ENCODE measurements around the gene ZNF683.

Gene ZNF683

DNA sequence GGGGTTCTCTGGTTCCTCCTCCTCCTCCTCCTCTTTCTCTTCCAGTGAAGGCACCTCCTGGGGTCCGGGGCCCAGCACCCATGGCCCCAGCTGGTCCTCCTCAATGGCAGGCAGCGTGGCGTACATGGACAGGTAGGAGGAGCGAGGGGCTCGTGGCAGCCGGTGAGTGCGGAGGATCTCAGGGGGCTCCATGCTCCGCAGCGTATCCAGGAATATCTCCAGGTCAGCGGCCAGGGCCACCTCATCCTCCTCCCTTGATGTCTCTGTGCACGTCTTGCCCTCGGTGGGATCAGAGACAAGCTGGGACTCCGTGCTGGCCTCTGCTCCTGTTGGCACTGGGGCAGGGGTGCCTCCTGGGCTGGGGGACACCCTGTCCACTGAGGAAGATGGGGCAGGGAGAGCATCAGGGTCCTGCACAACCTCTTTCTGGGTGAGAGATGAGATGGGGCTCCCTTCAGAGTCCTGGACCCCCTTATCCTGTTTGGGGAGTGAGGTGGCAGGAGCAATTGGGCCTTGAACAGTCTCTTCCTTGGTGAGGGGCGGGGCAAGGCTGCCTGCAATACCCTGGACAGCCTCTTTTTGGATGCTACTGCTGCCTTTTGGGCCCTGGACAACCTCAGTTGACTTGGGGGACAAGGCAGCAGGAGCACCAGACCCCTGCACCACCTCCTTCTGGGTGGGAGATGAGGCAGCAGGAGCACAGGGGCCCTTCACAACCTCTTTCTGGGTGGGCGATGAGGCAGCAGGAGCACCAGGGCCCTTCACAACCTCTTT is 28.2 kb downstream of the ZNF683 start:
- ChIA-PET CTCF (interaction anchor here (0.7 to 1.3 kb wide), 4 partner anchors 14 to 59 kb away, joined by 3 to 4 read pairs (median 3); no protein-coding TSS in a partner anchor), POLR2A (no interaction called here)
- TF ChIP-seq, protein P1, sequence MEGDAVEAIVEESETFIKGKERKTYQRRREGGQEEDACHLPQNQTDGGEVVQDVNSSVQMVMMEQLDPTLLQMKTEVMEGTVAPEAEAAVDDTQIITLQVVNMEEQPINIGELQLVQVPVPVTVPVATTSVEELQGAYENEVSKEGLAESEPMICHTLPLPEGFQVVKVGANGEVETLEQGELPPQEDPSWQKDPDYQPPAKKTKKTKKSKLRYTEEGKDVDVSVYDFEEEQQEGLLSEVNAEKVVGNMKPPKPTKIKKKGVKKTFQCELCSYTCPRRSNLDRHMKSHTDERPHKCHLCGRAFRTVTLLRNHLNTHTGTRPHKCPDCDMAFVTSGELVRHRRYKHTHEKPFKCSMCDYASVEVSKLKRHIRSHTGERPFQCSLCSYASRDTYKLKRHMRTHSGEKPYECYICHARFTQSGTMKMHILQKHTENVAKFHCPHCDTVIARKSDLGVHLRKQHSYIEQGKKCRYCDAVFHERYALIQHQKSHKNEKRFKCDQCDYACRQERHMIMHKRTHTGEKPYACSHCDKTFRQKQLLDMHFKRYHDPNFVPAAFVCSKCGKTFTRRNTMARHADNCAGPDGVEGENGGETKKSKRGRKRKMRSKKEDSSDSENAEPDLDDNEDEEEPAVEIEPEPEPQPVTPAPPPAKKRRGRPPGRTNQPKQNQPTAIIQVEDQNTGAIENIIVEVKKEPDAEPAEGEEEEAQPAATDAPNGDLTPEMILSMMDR (IDR thresholded peaks at IDR 0.05; ENCODE audit: control extremely low read depth, extremely low read depth, low read depth, missing control alignments): no peak
- DNase-seq (ENCODE audit: extremely low spot score): no peak

- TF ChIP-seq, protein P1 (IDR thresholded peaks at IDR 0.05; ENCODE audit: control extremely low read depth, extremely low read depth, low read depth, missing control alignments): no peak
- ChIA-PET POLR2A (no interaction called here), CTCF (interaction anchor here (1.3 to 3.3 kb wide), 3 partner anchors 18 to 65 kb away, joined by 3 to 10 read pairs (median 8); no protein-coding TSS in a partner anchor)
- no peak for DNase-seq (ENCODE audit: extremely low spot score)
Observed at GRCh38 chr1:26340047-26340481, 32.5 kb downstream of the ZNF683 start.

GRCh38 chr1:26338670-26339069 is 33.9 kb downstream of the ZNF683 start:
- no peak for DNase-seq (ENCODE audit: extremely low spot score)
- ChIA-PET POLR2A (no interaction called here), CTCF (interaction anchor here (1.0 to 3.3 kb wide), 5 partner anchors 17 to 104 kb away, joined by 3 to 10 read pairs (median 4); partner anchors contain the start of gene CEP85)
- TF ChIP-seq, protein P1 (IDR thresholded peaks at IDR 0.05; ENCODE audit: control extremely low read depth, extremely low read depth, low read depth, missing control alignments): no peak

DNA sequence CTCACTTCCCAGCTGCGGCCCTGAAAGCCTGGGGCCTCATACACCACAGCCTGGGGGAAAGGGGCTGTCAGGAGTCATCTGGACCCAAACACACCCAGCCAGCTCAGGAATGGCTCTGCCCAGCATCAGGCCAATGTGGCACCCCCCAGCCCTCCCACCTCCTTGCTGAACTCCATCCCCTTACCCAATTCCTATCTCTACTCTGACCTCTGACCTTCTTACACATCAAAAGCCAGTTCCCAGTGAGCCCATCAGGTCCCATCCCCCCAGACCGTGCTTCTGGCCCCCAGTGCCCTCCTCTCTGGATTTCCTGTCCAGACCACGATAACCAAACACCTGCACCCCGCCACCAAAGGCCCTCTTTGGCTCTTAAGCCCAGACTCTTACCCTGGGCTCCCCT is 34.9 kb downstream of the ZNF683 start:
- no peak for DNase-seq (ENCODE audit: extremely low spot score)
- ChIA-PET POLR2A (no interaction called here), CTCF (interaction anchor here (1.0 to 3.3 kb wide), 5 partner anchors 16 to 104 kb away, joined by 3 to 10 read pairs (median 5); partner anchors contain the start of gene CEP85)
- TF ChIP-seq, protein P1 (IDR thresholded peaks at IDR 0.05; ENCODE audit: control extremely low read depth, extremely low read depth, low read depth, missing control alignments): no peak

GRCh38 chr1:26337206-26337535 is 35.4 kb downstream of the ZNF683 start:
- TF ChIP-seq, protein P1 (IDR thresholded peaks at IDR 0.05; ENCODE audit: control extremely low read depth, extremely low read depth, low read depth, missing control alignments): no peak
- CTCF ChIA-PET: interaction anchor here (1.1 to 1.8 kb wide), 3 partner anchors 19 to 103 kb away, joined by 3 to 5 read pairs (median 5); partner anchors contain the start of gene CEP85
- POLR2A ChIA-PET: no interaction called here
- DNase-seq (ENCODE audit: extremely low spot score): no peak

DNA sequence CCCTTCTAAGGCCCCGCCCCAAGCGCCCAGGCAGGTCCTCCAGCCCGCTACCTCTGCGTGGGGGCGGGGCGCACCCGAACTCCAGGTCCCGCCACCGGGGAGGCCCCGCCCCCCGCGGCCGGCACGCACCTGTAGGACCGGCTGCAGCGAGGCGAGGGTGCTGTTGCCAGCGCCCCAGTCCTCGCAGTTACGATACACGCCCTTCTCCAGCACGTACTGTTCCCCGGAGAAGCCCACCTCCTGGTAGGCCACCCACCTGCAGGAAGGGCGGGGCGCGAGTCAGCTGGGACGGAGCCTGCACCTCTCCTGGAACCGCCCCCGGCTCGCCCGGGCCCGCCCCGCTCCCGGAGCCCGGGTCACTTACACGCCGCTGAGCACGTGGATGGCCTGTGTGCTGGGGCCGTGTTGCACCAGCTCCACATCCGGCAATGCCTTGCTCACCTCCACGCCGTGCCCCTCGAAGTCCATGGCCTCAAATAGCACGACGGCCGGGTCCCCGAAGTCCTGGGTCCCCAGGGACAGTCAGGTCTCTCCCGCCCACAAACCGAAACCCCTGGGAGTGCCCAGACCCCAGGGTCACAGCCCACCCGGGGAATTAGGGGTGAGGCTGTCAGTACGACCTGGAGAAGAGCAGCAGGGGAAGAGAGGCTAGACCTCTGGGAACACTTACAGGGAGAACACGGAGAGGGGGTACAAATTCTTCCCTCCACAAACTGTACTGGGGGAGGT is 35.9 kb downstream of the ZNF683 start:
- peak; percentile 91 for DNase-seq (ENCODE audit: extremely low spot score)
- TF ChIP-seq, protein P1 (IDR thresholded peaks at IDR 0.05; ENCODE audit: control extremely low read depth, extremely low read depth, low read depth, missing control alignments): no peak
- POLR2A ChIA-PET: no interaction called here
- CTCF ChIA-PET: interaction anchor here (1.5 to 1.8 kb wide), 2 partner anchors 52 to 103 kb away, joined by 5 read pairs; partner anchors contain the start of gene CEP85

Data from GM10248 (cell line).